ENCODE results near the gene OR5B3.
A peak's percentile ranks its signal among the peaks of the same experiment; 100 is the strongest.
"Not testable (repeated sequence)": the region's sequence is repeated elsewhere in the genome, so short reads cannot be mapped to it uniquely, and the experiment has no call there.

Gene OR5B3

DNA sequence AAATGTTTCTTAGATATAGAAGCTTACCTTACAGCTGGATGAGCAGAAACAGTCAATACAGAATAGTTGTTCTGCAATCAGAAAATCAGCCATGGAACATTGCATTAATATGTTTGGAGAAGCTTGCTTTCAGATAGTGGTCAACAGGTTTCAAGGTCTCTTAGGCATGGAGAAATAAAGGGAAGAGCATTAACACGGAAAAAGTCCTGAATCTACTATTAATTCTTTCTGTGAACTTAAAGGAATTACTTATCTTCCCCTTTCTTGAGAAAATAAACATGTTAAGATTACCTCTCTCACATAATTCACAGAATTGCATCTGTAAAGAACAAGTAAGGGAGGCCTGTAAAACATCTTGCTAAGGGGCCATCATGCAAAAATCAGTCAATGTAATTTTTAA is at the start of gene OR5B3:
Gene OR5B3 (minus strand): TSS at position 101 of the 400 bp plus-strand sequence. CDS start 3,465 bp downstream, outside the sequence.
- no peak for DNase-seq

- no peak for DNase-seq
These were observed 44.9 kb upstream of the OR5B3 start for GRCh38 chr11:58451585-58451984.

GRCh38 chr11:58446294-58446693 is 39.6 kb upstream of the OR5B3 start:
- DNase-seq: no peak

DNA sequence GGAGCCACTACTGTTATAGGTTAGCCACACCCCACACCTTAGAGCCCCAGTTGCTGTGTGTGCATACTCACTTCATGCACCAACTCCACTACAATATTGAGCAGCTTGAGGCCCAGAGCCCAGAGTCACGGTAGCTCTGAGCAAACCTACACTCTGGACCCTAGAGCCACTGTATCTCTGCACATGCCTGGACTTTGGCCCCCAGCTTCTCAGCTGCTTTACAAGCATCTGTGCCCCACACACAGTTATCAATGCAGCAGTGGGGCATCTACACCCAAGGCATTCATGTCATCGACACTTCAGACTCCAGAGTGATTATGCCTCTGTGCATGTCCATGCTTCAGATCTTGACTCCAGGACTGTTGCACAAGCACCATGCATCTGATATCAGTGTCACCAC is 37.6 kb upstream of the OR5B3 start:
- no peak for DNase-seq

GRCh38 chr11:58442136-58442535 is 35.5 kb upstream of the OR5B3 start, which contains the start of gene OR5B12:
OR5B12 (minus strand) TSS chr11:58442236; CDS start chr11:58440151, 2,085 bp downstream.
- no peak for DNase-seq

DNA sequence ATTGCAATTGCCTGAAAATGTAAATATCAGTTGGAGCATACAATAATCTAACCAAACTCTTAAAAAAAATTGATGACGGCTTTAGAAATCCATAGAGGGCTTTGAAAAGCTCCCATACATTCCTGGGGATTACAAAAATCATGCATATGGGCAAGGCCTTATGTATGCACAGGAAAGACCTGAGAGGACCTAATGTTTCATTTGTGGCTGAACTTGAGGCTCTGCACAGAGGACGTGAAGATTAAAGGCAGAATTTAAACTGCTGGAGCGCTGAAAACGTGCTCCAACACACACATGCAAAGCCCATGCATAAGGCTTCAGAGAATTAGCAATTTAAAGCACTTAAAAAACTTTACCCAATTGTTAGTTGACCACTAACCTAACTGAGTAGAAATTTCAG is 31.8 kb upstream of the OR5B3 start:
- DNase-seq: no peak

- DNase-seq: no peak
These were observed 27.5 kb upstream of the OR5B3 start for GRCh38 chr11:58434217-58434616.

GRCh38 chr11:58433638-58434203 is 27.0 kb upstream of the OR5B3 start:
- no peak for DNase-seq

GRCh38 chr11:58429273-58429672 is 22.6 kb upstream of the OR5B3 start:
- no peak for DNase-seq

DNA sequence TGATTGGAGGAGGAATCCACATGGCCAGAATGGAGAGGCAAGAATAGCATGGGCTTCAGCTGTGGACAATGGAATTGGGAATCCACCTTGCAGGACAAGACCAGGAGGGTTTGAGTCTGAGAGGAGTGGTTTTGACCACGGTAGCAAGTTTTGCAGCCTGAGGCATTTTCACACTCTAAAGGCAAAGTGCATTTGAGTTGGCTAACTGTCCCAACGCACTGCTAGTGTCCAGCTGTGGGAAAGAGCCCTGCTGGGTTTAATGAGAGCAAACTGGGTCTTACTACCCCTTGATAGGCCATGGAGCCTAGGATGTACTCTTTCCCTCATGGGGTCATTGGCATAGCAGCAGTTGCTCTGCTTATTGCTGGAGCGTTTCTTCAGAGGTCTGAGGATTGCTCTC is 21.3 kb upstream of the OR5B3 start, which contains the start of gene OR5B2:
Gene OR5B2 (minus strand): TSS at position 101 of the 400 bp plus-strand sequence. CDS start 4,860 bp downstream, outside the sequence.
- DNase-seq: no peak

- not testable (repeated sequence) for DNase-seq
These were observed 7.1 kb downstream of the OR5B3 start for GRCh38 chr11:58399622-58400021.

- peak; percentile 14 for DNase-seq
These were observed 11.1 kb downstream of the OR5B3 start for GRCh38 chr11:58395581-58395980.

DNA sequence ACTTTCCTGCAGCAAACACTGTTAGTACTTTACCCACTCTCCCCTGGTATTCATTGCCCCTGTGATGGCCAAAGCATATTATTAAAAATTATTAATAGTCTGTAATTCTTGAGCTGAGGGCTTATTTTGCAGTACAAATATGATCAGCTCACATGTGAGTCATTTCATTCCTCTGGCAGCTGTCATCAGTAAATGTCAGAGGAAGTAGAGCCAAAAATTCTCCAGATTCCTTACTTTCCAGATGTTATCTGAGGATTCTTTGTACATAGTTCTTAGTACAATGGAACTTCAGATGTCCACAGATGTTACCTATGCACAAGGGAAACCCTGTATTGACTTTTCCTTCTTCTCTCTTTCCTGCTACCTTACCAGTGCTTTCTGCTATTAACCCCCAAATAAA is 12.5 kb downstream of the OR5B3 start:
- peak; percentile 94 for DNase-seq

DNA sequence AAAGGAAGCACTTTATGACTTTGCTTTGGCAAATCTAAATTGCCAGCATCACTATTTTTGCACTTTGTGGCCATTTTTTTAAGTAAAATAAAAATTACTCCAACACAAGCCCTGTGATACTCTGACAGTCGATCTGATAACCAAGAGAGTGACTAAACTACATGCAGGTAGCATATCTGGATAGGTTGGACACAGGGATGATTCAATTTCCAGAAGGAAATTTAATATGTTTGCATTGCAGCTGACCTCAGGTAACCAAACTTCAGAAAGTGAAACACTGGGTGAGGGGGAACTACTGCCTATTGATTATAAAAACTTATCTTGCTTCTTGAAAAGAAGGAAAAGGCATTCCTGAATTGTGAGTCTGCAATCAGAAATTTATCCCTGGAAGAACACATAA is 13.9 kb downstream of the OR5B3 start:
- peak; percentile 6 for DNase-seq

- DNase-seq: peak; percentile 88
These were observed 14.8 kb downstream of the OR5B3 start for GRCh38 chr11:58391879-58392278.

DNA sequence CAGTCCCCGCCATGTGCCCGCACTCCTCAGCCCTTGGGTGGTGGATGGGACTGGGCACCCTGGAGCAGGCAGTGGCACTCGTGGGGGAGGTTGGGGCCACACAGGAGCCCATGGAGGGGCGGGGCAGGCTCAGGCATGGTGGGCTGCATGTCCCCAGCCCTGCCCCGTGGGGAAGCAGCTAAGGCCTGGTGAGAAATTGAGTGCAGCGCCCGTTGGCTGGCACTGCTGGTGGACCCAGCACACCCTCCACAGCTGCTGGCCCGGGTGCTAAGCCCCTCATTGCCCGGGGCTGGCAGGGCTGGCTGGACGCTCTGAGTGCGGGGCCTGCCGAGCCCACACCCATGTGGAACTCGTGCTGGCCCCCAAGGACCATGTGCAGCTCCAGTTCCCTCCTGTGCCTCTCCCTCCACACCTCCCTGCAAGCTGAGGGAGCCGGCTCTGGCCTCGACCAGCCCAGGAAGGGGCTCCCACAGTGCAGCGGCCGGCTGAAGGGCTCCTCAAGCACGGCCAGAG is 16.1 kb downstream of the OR5B3 start:
- DNase-seq: no peak

- DNase-seq: no peak
These were observed 47.7 kb downstream of the OR5B3 start, which contains the start of gene OR5B17 for GRCh38 chr11:58358969-58359368. OR5B17 (minus strand) TSS chr11:58359069; CDS start chr11:58359069, 0 bp downstream.

DNA sequence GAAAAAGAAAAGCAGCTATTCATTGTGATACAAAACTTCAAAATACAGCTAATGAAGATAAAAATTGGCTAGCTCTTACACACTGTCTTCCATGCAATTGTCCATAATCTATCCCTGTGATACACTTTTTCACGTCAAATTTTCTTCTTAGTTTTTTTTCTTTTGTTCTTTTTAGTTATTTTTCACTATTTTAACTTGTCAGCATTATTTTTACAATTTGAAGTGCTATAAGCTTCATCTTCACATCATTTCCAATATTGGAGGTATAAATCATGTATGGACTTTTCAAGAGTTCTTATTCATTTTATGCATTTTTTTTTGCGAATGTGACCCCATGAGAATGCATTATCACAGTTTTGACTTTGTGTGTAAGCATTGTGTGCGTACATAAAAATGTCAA is 51.9 kb downstream of the OR5B3 start:
- no peak for DNase-seq
